GM19467 (cell line): ENCODE results near the gene CCNB1.
"Not testable (repeated sequence)": the region's sequence is repeated elsewhere in the genome, so short reads cannot be mapped to it uniquely, and the experiment has no call there.

Experiments
- ATAC-seq: cut with Tn5 transposase; IDR thresholded peaks from one replicate; pipeline ENCODE4 v1.9.1; 2021; ENCODE audit warnings: mild to moderate bottlenecking, moderate library complexity; ENCODE audit not compliant: unreplicated experiment

Gene CCNB1

DNA sequence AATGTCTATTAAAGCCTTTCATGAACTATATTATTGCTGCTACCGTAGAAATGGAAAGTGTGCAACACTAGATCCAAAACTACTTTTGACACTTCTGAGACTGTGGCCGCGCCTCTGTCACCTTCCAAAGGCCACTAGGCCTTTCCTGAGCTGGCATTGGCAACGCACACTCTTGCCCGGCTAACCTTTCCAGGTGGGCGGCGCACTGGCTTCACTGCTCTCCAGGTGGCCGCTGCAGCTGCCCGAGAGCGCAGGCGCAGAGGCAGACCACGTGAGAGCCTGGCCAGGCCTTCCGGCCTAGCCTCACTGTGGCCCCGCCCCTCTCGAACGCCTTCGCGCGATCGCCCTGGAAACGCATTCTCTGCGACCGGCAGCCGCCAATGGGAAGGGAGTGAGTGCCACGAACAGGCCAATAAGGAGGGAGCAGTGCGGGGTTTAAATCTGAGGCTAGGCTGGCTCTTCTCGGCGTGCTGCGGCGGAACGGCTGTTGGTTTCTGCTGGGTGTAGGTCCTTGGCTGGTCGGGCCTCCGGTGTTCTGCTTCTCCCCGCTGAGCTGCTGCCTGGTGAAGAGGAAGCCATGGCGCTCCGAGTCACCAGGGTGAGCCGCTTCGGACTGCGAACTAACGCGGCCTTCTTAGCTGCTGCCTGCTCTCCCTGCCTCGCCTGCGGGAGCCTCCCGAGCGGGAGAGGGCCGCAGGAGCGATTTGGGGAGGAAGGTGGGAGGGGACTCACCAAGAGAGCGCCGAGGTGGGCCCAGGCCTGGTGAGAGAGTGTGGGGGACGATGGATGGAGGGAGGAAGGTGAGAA lies at the start of gene CCNB1:
CCNB1 (plus strand) TSS at position 465 of the 807 bp plus-strand sequence; CDS start at position 578, 113 bp downstream.
- ATAC-seq, result peak; percentile 99

DNA sequence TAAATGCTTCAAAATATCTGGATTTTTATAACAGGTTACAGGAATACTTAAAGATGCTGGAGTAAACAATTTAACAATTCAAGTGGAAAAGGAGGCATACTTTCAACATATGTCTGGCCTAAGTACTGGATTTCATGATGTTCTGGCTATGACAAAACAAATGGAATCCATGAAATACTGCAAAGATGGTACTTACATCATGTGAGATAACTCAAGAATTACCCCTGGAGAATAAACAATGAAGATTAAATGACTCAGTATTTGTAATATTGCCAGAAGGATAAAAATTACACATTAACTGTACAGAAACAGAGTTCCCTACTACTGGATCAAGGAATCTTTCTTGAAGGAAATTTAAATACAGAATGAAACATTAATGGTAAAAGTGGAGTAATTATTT lies 37.5 kb upstream of the CCNB1 start:
- ATAC-seq, result no peak

DNA sequence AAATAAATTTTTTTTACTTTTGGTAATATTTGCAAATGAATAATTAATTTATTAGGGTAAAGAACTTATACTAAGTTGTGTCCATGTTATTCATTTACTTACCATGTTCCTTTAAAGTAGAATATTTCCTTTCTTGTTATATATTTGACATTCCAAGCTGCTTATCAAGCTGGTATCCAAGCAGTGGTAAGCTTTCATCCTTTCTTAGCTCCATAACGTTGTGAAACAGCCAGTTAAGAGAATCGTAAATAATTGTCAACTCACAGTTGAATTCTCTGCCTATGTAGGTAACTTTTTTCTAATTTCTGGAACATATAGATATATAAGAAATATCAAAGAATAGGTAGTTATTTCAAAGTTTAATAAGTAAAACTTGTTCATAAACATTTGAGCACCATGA lies 36.7 kb upstream of the CCNB1 start:
- no peak for ATAC-seq

DNA sequence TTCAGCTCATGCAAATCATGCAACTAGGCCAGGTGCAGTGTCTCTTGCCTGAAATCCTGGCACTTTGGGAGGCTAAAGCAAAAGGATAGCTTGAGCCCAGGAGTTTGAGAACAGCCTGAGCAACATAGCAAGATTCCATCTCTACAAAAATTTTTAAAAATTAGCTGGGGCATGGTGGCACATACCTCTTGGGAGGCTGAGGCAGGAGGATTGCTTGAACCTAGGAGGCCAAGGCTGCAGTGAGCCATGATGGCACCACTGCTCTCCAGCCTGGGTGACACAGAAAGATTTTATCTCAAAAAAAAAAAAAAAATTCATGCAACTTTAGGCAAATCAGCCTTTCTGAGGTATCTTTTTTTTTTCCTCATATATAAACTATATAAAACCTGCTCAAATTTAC lies 35.6 kb upstream of the CCNB1 start:
- no peak for ATAC-seq

DNA sequence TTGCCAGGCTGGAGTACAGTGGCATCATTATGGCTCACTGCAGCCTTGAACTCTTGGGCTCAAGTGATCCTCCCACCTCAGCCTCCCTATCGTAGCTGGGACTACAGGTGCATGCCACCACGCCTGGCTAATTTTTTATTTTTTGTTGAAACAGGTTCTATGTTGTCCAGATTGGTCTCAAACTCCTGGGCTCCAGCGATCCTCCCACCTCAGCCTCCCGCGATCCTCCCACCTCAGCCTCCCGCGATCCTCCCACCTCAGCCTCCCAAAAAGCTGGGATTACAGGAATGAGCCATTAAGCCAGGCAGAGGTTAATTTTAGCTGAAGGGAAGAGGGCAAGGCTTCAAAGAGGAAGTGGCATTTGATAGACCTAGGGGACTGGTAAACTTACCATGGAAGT lies 32.8 kb upstream of the CCNB1 start:
- no peak for ATAC-seq

DNA sequence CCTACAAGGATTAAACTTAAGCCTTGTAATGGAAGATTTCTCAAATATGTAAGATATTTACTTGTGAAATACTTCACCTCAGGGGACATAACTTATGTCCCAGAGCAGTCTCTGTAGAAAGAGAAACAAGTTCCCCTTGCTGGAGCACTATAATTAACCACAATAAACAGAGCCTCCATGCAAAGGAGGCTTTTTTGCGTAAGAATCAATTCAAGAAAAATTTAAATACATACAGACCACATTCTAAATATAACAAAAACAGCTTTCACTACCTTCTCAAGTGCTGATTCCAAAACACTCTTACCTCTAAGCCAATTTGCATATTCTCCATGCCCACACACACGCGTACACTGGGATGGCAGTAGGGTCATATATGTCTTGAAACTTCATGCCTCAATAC lies 30.7 kb upstream of the CCNB1 start:
- ATAC-seq, result peak; percentile 88

DNA sequence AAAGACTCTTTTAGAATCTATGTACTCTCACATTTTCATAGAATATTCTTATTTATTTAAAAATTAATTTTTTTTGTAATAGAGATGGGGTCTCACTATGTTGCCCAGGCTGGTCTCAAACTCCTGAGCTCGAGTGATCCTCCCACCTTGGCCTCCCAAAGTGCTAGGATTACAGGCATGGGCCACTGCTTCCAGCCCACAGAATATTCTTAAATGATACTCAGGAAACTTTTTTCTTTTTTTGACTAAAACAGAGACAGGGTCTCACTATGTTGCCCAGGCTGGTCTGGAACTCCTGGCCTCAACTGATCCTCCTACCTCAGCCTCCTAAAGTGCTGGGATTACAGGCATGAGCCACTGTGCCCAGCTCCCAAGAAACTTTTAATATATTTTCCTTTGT lies 29.7 kb upstream of the CCNB1 start:
- not testable (repeated sequence) for ATAC-seq

DNA sequence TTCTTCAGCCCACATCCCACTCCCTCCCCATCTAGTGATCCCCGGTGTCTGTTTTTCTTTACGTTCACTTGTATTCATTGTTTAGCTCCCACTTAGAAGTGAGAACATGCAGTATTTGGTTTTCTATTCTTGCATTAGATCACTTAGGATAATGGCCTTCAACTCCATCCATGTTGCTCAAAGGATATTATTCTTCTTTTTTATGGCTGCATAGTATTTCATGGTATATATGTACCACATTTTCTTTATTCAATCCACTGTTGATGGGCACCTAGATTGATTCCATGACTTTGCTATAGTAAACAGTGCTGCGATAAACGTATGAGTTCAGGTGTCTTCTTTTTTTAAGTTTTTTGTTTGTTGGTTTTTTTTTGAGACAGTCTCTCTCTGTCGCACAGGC lies 29.1 kb upstream of the CCNB1 start:
- no peak for ATAC-seq

DNA sequence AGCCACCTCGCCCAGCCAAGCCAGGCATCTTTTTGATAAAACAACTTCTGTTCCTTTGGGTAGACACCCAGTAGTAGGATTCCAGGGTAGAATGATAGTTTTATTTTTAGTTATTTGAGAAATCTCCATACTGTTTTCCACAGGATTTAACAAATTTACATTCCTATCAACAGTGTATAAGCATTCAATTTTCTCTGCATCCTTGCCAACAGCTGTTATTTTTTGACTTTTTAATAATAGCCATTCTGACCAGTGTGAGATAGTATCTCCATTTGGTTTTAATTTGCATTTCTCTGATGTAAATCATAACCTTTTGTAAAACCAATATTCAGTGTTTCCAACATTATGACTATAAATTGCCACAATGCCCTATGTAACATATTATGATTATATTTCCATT lies 28.2 kb upstream of the CCNB1 start:
- no peak for ATAC-seq

DNA sequence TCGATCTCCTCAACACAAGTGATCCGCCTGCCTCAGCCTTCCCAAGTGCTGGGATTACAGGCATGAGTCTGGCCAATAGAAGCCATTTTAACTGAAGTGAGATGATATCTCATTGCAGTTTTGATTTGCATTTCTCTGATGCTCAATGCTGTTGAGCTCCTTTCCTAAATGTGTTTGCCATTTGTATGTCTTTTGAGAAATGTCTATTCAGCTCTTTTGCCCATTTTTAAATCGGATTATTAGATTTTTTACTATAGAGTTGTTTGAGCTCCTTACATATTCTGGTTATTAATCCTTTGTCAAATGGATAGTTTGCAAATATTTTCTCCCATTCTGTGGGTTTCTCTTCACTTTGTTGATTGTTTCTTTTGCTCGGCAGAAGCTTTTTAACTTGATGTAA lies 26.7 kb upstream of the CCNB1 start:
- ATAC-seq, result not testable (repeated sequence)

DNA sequence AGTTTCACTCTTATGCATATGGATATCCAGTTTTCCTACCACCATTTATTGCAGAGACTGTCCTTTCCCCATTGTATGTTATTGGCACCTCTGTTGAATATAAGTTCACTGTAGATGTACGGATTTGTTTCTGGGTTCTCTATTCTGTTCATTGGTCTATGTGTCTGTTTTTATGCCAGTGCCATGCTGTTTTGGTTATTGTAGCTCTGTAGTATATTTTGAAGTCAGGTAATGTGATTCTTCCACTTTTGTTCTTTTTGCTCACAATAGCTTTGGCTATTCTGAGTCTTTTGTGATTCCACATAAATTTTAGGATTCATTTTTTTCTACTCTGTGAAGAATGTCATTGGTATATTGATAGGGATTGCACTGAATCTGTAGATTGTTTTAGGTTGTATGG lies 26.1 kb upstream of the CCNB1 start:
- no peak for ATAC-seq

DNA sequence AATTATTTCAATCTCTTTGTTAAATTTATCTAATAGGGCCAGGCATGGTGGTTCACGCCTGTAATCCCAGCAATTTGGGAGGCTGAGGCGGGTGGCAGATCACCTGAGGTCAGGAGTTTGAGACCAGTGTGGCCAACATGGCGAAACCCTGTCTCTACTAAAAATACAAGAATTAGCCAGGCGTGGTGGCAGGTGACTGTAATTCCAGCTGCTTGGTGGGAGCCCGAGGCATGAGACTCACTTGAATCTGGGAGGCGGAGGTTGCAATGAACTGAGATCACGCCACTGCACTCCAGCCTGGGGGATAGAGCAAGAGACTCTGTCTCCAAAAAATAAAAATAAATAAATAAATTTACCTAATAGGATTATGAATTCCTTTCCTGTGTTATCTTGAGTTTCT lies 18.4 kb upstream of the CCNB1 start:
- ATAC-seq, result not testable (repeated sequence)

DNA sequence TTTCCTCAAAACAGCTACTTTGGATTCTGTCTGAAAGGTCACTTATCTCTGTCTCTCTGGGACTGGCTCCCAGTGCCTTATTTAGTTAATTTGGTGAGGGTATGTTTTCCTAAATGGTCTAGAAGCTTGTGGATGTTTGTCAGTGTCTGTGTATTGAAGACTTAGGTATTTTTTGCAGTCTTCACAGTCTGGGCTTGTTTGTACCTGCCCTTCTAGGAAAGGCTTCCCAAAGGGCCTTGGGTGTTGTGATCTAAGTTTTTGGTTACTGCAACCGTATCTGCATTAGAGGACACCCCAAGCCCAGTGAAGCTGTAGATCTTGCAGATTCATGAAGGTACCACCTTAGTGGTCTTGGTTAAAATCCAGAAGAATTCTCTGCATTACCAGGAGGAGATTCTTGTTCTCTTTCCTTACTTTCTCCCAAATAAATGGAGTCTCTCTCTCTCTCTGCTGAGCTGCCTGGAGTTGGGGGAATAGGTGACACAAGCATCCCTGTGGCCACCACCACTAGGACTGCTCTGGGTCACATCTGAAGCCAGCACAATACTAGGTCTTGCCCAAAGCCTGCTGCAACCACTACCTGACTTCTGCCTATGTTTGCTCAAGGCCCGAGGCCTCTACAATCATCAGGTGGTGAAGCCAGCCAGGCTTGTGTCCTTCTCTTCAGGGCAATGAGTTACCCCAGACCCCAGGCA lies 17.8 kb upstream of the CCNB1 start:
- ATAC-seq, result no peak

DNA sequence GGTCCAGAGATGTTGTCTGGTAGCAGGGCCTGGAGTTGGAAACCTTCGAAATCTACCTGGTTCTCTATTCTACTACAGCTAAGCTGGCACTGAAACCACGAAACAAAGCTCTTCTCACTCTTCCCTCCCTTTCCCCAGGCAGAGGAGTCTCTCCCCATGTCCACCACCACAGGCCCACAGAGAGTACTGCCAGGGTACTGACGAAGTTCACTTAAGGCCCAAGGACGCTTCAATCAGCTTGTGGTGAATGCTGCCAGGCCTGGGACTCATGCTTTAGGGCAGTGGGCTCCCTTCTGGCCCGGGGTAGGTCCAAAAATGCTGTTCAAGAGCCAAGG lies 17.3 kb upstream of the CCNB1 start:
- no peak for ATAC-seq

DNA sequence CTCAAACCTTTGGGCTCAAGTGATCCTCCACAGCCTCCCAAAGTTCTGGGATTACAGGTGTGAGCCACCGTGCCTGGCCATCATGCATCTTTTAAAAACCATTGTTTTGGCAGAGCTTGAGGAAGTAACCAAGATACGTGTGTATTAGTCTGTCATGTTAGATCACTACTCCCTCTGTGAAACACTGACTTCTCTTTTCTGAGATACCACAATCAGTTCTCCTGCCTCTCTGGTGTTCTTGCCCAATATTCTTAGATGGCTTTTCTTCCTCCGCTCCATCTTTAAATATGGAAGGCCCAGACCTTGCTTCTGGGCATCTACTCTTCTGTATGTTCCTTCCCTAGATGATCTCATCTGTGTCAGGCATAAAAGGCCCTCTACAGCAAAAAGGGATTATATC lies 14.2 kb upstream of the CCNB1 start:
- ATAC-seq, result no peak

DNA sequence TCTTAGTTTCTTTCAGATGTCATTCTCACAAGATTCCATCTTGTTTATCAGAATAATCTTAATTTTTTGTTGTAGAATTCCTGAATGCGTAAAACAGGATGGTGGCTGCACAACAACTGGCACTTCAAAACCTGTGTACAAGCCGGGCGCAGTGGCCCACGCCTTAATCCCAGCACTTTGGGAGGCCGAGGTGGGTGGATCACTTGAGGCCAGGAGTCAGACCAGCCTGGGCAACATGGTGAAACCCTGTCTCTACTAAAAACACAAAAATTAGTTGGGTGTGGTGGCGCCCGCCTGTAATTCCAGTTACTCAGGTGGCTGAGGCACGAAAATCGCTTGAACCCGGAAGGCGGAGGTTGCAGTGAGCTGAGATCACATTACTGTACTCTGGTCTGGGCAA lies 10.5 kb upstream of the CCNB1 start:
- no peak for ATAC-seq

DNA sequence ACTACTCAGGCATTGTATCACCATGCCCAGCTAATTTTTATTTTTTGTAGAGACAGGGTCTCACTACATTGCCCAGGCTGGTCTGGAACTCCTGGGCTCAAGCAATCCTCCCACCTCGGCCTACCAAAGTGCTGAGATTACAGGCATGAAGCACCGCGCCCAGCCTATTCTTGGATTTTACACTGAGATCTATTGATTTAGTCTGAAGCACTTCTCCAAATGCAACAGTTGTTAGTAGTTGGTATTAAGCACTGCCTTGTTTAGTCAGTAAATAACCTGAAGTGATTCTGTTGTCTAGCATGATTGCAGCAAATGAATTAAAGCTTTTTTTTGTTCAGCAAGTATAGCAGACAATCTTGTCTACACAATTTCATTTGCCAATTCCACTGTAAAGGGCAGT lies 8.9 kb upstream of the CCNB1 start:
- ATAC-seq, result no peak

DNA sequence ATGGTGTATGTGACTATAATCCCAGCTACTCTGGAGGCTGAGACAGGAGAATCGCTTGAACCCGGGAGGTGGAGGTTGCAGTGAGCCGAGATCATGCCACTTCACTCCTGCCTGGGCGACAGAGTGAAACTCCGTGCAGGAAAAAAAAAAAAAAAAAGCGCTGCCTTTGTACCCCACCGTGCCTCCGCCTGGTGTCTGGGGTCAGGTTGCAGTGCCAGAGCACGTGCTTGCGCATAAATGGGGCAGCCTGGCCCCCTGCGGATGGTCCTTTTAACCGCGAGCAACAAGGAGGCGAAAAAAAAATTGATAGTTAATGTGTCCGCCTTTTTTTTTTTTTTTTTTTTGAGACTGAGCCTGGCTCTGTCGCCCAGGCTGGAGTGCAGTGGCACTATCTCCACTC lies 6.3 kb upstream of the CCNB1 start:
- ATAC-seq, result no peak

DNA sequence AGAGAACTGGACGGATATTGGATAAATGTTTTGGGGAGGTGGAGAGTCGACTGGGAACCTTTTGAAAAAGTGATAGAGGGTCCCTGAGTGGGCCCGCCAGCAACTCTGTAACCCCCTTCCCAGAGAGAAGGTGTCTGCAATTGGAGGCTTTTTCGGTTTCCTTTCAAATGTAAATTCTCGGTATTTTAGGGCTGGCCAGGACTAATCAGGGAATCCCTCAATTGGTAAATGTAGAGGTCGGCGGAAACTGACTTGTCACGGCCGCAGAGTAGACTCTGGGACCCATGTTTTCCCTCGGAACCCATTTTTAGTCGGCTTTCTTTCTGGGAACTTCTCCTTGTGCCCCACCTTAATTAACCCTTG lies 524 bp downstream of the CCNB1 start:
- ATAC-seq, result no peak

DNA sequence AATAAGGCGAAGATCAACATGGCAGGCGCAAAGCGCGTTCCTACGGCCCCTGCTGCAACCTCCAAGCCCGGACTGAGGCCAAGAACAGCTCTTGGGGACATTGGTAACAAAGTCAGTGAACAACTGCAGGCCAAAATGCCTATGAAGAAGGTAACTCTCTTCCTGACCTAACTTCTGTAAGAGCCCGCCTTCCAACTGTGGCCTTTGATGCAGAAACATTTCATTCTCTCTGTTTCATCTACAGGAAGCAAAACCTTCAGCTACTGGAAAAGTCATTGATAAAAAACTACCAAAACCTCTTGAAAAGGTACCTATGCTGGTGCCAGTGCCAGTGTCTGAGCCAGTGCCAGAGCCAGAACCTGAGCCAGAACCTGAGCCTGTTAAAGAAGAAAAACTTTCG lies 979 bp downstream of the CCNB1 start:
- ATAC-seq, result no peak

DNA sequence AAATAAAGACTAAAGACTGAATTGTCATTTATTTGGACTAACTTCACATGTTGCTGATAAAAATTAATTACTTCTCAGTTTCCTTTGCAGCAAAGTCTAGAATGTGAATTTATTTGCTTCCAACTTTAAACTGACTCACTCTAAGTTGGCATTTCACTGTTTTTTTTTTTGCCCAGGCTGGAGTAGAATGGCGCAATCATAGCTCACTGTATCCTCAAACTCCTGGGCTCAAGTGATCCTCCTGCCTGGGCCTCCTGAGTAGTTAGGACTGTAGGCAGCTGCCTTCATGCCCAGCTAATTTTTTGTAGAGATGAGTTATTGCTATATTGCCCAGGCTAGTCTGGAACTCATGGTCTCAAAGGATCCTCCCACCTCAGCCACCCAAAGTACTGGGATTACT lies 3.5 kb downstream of the CCNB1 start:
- ATAC-seq, result no peak

DNA sequence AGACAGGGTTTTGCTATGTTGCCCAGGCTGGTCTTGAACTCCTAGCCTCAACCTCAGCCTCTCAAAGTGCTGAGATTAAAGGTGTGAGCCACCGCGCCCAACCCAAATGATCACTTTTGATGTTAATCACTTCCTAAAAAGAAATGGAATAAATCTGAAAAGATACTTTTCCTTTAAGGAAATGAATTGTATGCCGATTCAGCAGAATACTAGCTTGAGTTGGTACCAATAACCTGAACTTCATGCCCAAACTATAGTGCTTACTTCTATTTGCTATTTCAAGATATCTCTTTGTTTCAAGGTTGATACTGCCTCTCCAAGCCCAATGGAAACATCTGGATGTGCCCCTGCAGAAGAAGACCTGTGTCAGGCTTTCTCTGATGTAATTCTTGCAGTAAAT lies 4.0 kb downstream of the CCNB1 start:
- no peak for ATAC-seq
